WI38 (cell line): ENCODE data around the gene PALM.

ENCODE experiments used
- H3K4me3 ChIP-seq: 2 replicates; pipeline ENCODE4 v1.5.1; 2011; ENCODE audit warnings: low read depth, mild to moderate bottlenecking, control low read depth, low read length
- CTCF ChIP-seq: IDR thresholded peaks from 2 replicates; pipeline ENCODE4 v1.5.1; 2012; ENCODE audit warnings: low read depth, mild to moderate bottlenecking, control low read depth, low read length

PALM gene

DNA sequence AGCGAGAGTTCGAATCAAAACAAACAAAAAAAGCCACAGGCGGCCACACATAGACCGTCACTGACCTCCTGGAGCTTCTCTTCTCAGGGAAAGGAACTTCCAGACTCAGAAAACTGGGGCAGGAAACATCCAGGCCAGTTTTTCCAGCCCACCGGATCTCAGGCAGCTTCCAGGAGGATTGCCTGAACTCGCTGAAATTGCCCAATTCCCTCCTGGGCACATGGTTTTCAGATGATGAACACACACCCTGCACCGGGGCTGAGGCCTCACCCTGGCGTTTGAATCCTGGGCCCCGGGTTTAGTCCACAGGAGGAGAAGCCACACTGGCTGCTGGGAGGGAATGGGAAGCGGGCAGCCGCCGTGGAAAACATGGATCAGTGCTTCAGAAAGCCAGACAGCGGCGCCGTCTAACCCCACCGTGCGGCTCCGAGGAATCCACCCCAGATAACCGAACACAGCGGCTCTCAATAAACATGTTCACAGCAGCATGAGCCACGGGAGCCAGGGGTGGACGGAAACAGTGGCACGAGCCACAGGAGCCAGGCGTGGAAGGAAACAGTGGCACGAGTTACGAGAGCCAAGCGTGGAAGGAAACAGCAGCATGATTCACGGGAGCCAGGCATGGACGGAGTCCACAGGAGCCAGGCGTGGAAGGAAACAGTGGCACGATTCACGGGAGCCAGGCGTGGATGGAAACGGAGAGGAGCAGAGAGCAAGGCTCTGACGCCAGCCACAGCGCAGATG, 70.3 kb downstream of the PALM start:
- H3K4me3 ChIP-seq: no peak overlapping the region
- no peak for TF ChIP-seq CTCF

- no peak overlapping the region for H3K4me3 ChIP-seq
- TF ChIP-seq CTCF: no peak
Measured at GRCh38 chr19:780935-781334, 72.2 kb downstream of the PALM start.

DNA sequence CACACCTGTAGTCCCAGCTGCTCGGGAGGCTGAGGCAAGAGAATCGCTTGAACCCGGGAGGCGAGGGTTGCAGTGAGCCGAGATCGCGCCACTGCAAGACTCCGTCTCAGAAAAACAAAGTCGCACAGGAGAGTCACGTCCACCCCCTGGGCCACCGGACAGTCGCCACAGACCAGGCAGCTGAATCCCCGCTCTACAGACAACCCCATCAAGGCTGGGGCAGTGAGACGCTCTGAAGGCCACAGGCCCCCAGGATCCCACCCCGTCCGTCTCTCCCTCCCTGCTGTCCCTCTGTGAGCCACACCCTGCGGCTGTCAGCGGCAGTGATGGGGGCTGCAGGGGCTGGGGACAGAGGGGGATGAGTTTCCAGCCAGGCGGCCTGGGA, 73.1 kb downstream of the PALM start:
- no peak for TF ChIP-seq CTCF
- peak overlapping the region; percentile 44 for H3K4me3 ChIP-seq

DNA sequence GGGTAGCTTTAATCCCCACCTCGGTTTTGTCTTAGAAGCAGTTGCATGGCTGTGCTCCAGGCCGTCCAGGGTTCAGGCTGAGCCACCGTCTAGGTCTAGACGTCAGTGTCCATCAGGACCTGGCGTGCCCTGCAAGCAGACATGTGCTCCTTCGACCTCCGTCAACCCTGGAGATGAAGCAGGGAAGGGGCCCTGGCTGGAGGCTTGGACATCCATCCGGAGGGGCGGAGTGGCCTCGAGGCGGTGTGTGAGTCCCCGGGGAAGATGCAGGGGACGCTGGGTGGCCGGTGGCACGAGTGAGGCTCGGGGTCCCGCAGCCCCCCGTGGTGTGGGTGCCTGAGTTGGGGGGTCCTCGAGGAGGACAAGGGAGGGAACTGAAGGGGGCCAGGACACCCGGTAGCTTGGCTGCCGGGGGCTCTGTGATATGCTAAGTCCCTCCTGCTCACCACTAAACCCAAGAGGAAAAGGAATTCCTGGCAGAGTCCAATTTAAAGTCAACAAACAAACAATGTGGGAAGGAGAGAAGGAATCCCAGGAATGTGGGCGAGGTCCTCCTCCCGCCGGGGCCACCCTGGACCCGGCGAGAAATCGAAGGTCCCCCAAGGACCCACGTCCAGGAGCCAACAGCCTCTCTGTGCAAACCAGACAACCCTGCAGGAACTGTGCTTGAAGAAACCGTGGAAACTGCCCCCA, 73.6 kb downstream of the PALM start:
- H3K4me3 ChIP-seq: peak overlapping the region; percentile 44
- TF ChIP-seq CTCF: no peak

DNA sequence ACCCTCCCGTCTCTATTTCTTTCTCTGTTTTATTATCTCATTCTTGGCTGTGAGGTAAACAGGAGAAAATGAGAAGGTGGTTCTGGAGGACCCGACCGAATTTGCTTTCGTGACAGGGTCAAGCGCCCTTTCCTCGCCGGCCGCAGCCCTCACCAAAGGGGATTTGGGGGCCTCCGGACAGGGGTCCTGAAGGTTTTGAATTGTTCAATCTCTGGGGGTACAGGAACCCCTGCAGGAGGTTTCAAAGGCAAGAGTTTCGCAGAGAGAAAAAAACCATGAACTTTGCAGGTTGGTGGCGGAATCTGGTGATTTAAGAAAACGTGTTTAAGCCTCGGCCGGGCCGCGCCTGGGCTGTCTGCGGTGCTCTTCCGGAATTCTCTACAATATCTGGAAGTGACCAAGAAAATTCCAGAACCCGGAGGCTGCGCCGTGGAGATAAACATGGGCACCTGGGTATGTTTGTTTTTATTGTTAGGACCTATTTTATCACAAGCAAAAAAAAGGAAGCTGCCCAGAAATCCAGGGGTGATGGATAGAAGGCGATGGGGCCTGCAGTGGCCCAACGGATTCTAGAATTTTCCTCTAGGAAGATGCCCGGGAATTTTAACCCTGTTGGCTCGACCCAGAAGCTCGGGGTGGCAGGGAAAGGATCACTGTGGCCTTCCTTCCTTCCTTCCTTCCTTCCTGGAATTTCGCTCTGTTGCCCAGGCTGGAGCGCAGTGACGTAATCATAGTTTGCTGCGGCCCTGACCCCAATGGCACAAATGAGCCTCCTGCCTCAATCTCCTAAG, 74.3 kb downstream of the PALM start:
- TF ChIP-seq CTCF: no peak
- peak overlapping the region; percentile 44 for H3K4me3 ChIP-seq

DNA sequence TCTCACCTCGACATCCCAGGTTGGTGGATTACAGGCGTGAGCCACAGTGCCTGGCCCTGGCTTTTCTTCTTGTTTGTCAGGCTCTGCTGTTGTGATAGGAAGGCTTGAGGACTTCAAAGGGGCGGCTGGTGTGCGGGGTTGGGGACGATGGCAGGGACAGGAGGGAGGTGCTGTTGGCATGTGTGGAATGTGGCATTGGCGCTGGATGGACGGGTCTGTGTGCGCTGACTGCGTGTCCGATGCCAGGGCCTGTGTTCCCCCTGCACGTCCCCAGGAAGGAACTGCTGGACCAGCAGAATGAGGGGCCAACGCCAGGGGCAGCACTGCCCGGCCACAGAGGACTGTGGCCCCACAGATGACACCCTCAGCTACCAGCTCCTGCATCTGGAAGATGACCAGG, 75.8 kb downstream of the PALM start:
- TF ChIP-seq CTCF: no peak
- H3K4me3 ChIP-seq: no peak overlapping the region

DNA sequence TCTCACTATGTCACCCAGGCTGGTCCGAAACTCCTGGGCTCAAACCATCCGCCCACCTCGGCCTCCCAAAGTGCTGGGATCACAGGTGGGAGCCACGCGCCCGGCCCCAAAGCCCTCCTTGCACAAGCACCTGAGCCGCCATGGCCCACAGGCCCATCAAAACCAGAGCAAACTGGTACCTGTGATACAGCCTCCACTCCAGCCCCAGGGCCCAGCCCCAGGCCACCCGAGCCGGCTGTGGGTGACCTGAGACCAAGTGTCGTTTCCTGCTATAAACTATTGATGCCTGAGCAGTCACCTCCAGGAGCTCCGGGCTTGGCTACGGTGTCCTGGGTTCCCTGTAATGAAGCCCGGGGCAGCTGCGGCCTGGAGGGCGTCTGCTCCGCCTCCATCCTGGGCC, 78.8 kb downstream of the PALM start:
- no peak overlapping the region for H3K4me3 ChIP-seq
- no peak for TF ChIP-seq CTCF
